ENCODE data around the gene TOPAZ1. TPM values are rescaled to one million over a fixed set of nuclear protein-coding genes. Genes with fewer than 3 reads are reported as not detected.

TOPAZ1 gene
- total RNA-seq, 1 experiment from 2014 or later = not detected

DNA sequence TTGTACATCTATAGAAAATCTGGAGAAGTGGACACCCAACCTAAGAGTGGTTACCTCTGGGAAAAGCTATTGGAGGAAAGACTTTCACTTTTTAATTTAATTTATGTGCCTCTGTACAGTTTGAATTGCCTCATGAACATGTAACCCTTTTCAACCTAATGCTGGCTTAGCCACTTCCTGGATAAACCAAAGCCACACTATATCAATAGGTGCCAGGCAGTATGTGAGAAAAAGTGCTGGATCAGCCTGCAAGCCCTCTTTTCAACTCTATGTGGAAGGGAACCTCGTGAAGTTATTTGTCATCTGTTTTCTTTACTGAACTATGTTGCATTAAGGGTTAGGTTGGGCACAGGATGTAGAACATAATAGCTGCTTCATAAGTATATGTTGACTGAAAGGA lies 9.3 kb upstream of the TOPAZ1 start:
- in situ Hi-C loops (cut with HindIII; ENCODE audit: low pct_unique_long_range_greater_than_20kb, low sequenced_read_pairs) (no loop called here), intact Hi-C loops (cut with micrococcal nuclease; ENCODE audit: unreplicated experiment) (no loop called here)
- ATAC-seq (no peak), DNase-seq (ENCODE audit: low read depth, low spot score) (no peak)
- no peaks in the 10 kb centered on the region for H3K36me3 ChIP-seq (ENCODE audit: control insufficient read depth, insufficient read depth, low read length)
- ChIA-PET CTCF (no interaction called here), POLR2A (no interaction called here)
- no TSS peak for BruUV-seq (replicated peaks)
- H3K9me3 ChIP-seq (ENCODE audit: control insufficient read depth, insufficient read depth, low read depth, low read length) = no peaks in the 10 kb centered on the region
- H3K4me1 ChIP-seq (ENCODE audit: control insufficient read depth, insufficient read depth, low read length) = no peaks in the 10 kb centered on the region
- TF ChIP-seq TCF7L2 (IDR thresholded peaks at IDR 0.05; ENCODE audit: low read depth, low read length) (no peak), CTCF (IDR thresholded peaks at IDR 0.05) (no peak), POLR2AphosphoS5 (IDR thresholded peaks at IDR 0.05; ENCODE audit: low read depth, low read length) (no peak), SIN3A (IDR thresholded peaks at IDR 0.05; ENCODE audit: borderline replicate concordance, insufficient read depth, low read depth, low read length) (no peak)
- TF ChIP-seq, protein P1, sequence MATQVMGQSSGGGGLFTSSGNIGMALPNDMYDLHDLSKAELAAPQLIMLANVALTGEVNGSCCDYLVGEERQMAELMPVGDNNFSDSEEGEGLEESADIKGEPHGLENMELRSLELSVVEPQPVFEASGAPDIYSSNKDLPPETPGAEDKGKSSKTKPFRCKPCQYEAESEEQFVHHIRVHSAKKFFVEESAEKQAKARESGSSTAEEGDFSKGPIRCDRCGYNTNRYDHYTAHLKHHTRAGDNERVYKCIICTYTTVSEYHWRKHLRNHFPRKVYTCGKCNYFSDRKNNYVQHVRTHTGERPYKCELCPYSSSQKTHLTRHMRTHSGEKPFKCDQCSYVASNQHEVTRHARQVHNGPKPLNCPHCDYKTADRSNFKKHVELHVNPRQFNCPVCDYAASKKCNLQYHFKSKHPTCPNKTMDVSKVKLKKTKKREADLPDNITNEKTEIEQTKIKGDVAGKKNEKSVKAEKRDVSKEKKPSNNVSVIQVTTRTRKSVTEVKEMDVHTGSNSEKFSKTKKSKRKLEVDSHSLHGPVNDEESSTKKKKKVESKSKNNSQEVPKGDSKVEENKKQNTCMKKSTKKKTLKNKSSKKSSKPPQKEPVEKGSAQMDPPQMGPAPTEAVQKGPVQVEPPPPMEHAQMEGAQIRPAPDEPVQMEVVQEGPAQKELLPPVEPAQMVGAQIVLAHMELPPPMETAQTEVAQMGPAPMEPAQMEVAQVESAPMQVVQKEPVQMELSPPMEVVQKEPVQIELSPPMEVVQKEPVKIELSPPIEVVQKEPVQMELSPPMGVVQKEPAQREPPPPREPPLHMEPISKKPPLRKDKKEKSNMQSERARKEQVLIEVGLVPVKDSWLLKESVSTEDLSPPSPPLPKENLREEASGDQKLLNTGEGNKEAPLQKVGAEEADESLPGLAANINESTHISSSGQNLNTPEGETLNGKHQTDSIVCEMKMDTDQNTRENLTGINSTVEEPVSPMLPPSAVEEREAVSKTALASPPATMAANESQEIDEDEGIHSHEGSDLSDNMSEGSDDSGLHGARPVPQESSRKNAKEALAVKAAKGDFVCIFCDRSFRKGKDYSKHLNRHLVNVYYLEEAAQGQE (IDR thresholded peaks at IDR 0.05; ENCODE audit: insufficient read depth in 1 of 2, low read depth in 2 of 2, low read length in 1 of 2) = no peak
- no peaks in the 10 kb centered on the region for H3K27me3 ChIP-seq (ENCODE audit: control insufficient read depth, insufficient read depth, low read length)
- H3K27ac ChIP-seq (ENCODE audit: low read length) = no peak overlapping the region
- H3K4me3 ChIP-seq (ENCODE audit: low read depth in 2 of 2, low read length in 2 of 2) = no peak overlapping the region

DNA sequence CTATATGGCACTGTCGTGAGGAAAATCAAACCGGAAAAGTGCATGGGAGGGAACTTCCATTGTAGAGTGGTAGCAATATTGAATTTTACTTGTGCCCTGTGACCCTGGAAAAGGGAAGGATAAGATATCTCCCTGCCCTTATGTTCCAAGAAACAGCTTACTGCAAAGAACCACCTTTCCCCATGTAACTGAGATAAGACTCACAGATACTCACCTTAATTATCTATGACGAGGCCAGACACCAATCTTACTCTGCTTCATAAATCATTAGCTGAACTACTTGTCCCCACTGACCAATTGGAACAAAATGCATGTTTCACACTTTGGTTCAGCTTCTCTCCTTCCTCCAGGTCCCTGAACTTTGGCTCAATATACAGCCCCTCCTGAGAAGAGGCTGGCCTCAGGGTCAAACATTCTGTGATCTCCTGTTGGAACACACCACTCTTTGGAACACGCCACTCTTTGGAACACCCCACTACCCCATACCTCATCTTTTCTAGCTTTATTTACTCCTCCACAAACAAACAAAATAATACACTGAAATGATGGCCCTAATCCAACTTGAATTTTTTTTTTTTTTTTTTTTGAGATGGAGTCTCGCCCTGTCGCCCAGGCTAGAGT lies 6.9 kb upstream of the TOPAZ1 start:
- ChIA-PET CTCF (no interaction called here), POLR2A (interaction anchor here (0.6 kb wide), 1 partner anchor 11 kb away, joined by 5 read pairs; no protein-coding TSS in a partner anchor)
- Histone ChIP-seq H3K36me3 (ENCODE audit: control insufficient read depth, insufficient read depth, low read length) (no peaks in the 10 kb centered on the region), H3K27ac (ENCODE audit: low read length) (no peak overlapping the region), H3K9me3 (ENCODE audit: control insufficient read depth, insufficient read depth, low read depth, low read length) (no peaks in the 10 kb centered on the region), H3K4me1 (ENCODE audit: control insufficient read depth, insufficient read depth, low read length) (no peaks in the 10 kb centered on the region), H3K4me3 (ENCODE audit: low read depth in 2 of 2, low read length in 2 of 2) (no peak overlapping the region), H3K27me3 (ENCODE audit: control insufficient read depth, insufficient read depth, low read length) (no peaks in the 10 kb centered on the region)
- ATAC-seq (no peak), DNase-seq (ENCODE audit: low read depth, low spot score) (no peak)
- intact Hi-C loops (cut with micrococcal nuclease; ENCODE audit: unreplicated experiment) (no loop called here), in situ Hi-C loops (cut with HindIII; ENCODE audit: low pct_unique_long_range_greater_than_20kb, low sequenced_read_pairs) (no loop called here)
- no peak for TF ChIP-seq CTCF (IDR thresholded peaks at IDR 0.05)
- BruUV-seq (replicated peaks) = no TSS peak
